ENCODE data around the gene SNX25.

Gene SNX25

DNA sequence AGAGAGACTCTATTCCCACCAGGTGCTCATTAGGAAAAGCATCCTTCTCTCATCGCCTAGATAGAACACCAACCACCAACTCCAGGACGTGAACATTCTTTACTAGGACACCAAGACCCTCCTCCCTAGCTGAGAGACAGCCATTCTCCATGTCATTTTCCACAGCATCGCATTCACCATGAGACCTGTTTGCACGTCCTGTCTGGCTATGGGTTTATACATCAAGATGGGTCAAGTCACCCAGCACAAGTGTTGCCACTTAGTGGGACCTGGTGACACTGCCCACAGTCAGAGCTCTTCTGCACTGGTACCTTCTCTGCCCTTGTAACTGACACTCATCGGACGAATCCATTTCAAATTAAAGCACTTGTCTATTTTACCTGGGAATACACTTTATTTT, 168.9 kb downstream of the SNX25 start:
- no peak for DNase-seq (ENCODE audit: low read depth in 2 of 2)

DNA sequence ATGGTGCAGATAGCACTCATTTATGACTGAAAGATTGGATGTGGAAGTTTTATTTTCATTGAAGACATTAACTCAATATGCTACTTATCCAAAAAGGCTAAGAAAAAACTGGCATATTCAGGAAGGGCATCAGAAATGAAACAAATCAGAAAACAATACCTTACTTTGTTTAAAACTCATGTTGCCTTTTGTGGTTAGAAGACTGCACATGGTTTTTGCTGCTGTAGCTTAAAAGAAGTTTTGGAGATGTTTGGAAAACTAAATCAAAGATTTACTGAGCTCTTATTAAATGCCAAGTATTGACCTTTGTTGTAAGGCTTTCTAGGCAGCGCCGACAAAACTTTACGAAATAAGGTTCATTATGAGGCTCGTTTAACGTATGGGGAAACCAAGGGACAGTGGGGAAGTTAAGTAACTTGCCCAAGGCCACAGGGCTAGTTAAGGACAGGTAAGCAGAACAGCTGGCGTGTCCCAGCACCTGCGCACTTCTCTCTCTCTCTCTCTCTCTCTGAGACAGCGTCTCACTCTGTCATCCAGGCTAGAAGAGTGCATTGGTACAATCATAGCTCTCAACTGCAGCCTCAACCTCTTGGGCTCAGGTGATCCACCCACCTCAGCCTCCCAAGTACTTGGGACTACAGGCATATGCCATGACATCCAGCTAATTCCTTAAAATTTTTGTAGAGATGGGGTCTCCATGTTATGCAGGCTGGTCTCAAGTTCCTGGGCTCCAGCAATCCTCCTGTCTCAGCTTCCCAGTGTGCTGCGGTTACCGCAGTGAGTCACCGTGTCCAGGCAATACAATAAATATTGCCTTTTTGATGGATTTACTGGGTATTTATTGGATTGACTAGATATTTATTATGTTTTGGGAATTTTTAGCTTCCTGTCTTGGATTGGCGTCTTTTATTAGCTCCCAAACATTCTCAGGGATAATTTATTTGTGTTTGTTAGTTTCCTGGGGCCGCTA, 170.2 kb downstream of the SNX25 start:
- DNase-seq (ENCODE audit: low read depth in 2 of 2), result no peak

DNA sequence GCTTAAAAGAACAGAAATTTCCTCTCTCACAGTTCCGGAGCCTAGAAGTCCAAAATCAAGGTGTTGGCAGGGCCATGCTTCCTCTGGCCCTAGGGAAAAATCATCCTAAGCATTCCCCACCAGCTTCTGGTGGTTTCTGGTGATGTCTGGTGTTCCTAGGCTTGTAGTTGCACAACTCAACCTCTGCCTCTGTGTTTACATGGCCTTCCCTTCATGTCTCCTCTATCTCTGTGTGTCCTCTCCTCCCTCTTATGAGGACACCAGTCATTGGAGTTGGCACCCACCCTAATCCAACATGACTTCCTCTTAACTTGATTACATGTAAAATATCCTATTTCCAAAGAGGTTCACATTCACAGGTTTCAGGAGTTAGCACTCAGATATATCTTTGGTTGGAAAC, 170.9 kb downstream of the SNX25 start:
- DNase-seq (ENCODE audit: low read depth in 2 of 2), result no peak

DNA sequence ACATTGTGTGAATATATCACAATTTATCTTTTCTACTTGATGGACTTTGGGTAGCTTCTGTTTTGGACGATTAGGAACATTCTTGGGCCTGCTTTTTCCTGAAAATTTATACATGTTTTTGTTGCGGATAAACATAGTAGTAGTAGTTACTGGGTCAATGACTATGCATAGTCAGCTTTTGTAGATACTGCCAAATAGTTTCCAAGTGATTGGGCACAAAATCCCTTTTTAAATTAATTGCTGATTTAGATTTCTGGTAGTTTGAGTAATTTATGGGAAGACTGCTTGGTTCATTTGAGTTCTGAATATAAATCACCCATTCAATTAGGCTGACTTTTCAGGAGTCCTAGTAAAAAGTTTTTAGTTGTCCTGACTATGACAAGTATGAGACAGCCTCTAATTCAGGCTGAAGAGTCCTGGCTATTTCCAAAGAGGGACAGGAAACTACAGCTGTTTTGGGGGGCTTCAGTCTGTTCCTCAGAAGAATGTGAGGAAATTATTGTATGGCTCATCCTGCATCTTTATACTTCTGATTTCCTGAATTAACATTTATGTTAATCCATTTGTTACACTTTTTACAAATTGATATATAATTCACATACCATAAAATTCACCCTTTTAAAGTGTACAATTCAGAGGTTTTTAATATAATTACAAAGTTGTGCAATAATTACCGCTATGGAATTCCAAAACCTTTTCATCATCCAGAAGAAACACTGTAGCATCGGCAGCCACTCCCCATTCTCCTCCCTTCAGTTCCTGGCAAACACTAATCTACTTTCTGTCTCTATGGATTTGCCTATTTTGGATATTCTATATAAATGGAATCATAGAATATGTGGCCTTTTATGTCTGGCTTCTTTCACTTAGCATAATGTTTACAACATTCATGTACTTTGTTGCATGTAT, 172.1 kb downstream of the SNX25 start:
- DNase-seq (ENCODE audit: low read depth in 2 of 2), result peak in 1 of 2 experiments; percentile 20

DNA sequence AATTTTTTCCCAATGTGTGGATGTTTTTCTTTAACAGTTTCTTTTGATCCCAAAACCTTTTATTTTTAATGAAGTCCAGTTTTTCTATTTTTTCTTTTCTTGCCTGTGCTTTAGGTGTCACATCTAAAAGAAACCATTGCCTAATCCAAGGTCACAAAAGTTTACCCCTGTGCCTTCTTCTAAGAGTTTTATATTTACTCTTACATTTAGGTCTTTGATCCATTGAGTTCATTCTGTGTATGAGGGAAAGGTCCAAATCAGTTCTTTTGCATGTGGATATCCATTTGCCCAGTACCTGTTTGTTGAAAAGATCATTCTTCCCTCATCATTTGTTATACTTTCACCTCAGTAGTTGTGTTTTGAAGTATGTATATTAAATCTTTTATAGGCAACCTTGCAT, 173.4 kb downstream of the SNX25 start:
- no peak for DNase-seq (ENCODE audit: low read depth in 2 of 2)

DNA sequence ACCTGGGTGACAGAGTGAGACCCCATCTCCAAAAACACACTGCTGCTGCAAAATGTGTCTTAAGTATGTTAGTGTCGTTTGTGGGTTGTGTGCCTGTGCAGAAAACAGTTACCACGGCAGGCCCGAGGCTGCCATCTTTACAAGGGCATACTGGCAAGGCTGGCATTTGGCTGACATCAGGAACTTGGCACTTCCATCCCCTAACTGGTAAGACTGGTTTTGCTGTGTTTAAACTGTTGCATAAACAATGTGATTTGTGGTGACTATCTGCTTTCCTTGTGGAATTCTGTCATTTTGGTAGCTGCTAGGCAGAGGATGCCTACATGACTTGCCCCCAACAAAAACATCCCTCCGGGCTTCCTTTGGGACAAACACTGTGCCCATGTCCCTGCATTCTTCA, 174.1 kb downstream of the SNX25 start:
- DNase-seq (ENCODE audit: low read depth in 2 of 2), result no peak

DNA sequence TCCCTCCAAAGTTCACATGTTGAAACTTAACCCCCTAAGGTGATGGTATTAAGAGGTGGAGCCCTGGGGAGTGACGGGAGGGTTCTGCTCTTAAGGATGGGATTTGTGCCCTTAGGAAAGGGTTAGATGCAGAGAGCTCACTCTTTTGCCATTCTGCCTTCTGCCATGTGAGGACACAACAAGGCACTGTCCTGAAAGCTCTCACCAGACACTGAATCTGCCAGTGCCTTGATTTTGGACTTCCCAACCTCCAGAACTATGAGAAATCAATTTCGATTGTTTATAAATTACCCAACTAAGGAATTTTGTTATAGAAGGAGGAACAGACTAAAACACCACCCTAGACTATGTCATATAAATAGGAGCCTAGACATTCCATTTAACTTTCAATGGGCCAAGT, 174.7 kb downstream of the SNX25 start:
- no peak for DNase-seq (ENCODE audit: low read depth in 2 of 2)

DNA sequence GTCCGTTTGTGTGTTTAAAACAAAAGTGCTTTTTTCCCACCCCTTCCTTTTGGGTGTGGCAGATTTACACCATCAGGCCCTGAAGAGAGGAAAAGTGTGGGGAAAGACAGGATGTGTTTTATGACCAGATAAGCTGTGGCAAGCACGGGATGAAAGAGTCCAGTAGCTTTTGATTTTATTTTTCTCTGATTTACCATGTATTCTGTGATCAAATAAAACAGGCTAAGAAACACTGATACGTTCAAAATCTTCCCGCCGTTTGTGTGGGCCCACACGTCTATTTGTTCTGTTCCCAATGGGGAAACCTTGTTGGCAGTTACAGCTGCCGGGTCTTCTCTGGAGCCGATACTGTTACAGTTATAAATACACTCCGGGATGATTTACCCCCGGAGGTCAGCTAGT, 175.5 kb downstream of the SNX25 start:
- DNase-seq (ENCODE audit: low read depth in 2 of 2), result no peak

DNA sequence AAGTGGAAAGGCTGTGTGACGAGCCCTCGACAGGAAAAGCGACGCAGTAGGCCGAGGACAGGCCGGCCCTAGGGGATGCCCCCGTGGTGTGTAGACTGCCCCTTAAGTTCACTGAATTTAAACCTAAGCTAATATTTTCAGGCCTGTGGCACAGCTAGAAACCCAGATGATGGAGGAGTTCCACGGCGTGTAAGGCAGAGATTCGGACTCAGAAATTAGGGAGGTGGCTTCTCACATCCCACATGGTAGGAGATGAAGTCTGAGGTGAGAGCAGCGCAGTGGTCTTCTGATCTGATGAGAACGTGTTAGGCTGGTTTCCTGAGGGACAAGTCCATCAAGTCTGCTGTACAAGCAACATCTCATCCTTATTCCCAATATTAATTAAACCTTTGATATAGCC, 178.6 kb downstream of the SNX25 start:
- DNase-seq (ENCODE audit: low read depth in 2 of 2), result no peak

DNA sequence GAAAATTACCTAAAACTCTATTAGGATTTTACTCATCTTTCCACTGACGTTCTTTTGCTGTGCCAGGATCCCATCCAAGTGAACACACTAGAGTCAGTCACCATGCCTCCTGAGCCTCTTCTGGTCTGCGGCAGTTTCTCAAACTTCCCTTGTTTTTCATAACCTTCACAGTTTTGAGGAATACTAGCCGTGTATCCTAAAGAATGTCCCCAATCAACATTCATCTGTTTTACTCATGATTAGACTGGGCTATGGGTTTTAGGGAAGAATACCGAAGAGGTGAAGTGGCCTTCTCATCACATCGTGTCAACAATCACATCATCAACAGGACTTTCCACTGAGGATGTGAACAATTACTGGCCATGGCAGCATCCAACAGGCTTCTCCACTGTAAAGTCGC, 181.5 kb downstream of the SNX25 start:
- no peak for DNase-seq (ENCODE audit: low read depth in 2 of 2)

DNA sequence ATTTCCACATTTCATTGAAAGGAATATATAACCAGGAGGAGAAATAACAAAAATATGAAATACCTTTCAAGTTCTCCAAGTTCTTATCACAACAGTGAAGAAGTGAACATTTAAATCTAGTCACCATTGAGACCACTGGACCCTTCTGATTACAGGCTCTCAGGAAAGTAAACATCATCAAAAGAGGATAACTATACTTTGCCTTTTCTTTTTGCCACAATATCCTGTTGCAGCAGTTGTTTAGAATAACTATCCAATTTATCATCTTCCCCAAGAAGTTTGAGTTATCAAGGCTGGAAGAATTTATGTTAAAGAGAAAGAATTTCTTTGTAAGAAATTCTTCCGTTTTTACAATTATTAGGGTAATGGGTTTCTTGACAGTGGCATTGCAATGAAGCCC, 182.8 kb downstream of the SNX25 start:
- no peak for DNase-seq (ENCODE audit: low read depth in 2 of 2)

DNA sequence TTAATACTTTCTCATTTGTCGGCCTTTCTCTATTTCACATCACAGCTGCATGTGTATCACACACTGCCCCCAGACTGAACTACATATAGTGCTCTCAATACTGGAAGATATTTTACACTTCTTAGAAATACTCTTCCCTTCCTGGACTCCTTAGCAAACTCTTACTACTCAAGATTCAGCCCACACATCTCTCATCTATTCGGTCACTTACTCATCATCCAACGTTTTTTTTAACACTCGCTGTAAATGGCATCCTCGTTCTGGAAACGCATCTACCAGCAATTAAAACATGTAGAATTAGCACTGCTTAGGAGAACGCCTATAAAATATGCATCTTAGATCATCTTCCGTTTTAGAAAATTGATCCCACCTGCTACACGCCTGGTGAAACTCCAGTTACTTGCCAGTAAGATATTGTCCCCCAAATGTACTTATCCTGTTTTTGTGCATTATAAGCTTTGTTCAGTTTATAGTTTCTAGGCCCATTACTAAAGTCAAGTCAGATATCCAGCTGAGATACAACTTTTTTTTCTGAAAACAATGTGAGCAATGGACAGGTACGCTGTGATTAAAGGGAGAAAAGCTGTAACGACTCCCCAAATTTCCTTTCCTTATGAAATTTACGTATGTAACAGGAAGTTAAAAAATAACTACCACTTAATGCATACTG, 185.3 kb downstream of the SNX25 start:
- no peak for DNase-seq (ENCODE audit: low read depth in 2 of 2)

DNA sequence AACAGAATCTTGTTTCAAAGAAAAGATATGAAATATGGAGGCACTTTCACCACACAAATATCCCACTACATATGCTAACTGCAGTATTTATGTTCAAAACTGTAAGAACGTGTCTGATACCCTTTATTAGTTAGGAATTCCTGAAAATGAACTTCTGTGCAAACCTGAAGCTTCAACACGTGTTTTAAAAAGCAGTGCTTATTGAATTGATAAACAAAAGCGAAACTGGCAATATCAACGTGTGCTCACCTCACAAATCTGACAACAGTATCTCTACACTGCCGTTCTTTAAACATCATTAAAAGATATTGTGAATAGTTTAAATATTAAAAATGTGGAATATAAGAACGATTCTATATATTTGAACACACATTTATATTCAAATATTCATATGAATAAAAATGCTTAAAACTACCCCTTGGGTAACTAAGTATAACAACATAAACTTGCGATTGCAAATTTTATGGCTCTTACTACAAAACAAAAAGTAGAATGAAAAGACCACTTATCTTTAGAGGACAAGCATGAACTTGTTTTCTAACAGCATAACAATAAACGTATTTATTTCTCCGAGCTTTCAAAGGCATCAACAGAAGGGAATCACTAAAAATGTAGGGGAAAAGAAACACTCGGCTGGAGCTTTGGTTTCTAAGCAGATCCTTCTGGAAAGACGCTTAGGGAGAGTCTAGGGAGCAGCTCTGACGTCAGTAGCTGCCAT, 186.0 kb downstream of the SNX25 start, which contains the start of gene LRP2BP:
Gene LRP2BP, minus strand, starts transcription at position 687 of the 718 bp plus-strand sequence. CDS start 17,738 bp downstream, outside the sequence.
- DNase-seq (ENCODE audit: low read depth in 2 of 2), result no peak

DNA sequence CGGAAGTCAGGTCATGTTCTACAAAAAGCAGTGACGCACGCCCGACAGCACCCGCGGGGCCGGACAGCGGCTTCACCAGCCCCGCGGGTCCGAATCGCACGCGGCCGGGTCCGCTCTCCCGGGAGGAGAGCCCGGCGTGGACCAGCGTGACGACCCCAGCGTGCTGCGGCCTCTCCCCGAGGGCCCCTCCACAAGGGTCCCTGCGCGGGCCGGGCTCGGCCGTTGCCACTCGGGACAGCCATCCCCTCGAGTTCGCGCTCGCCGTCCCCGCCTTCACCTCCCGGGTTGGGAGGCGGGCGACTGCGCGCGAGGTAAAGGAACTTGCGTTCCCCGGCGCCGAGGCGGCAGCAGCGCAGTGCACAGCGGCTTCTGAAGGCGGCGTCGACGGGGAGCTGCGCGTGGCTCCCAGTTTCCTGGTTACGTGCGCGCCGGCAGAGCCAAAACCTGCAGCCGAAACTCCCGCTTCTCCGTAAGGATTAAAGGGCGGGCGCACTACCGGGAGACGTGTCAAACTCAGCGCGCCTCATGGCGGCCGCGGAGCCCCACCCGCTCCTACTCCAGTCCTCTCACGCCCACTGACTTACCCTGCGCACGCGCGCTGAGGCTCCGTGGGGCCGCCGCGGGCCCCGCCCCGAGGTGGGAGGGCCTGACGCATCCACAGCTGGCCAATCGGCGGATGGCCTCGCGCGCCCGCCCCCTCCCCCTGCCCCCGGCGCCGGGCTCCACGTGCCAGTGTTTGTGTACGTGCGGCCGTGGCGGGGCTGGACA, 186.7 kb downstream of the SNX25 start:
- peak; percentile 96 for DNase-seq (ENCODE audit: low read depth in 2 of 2)

DNA sequence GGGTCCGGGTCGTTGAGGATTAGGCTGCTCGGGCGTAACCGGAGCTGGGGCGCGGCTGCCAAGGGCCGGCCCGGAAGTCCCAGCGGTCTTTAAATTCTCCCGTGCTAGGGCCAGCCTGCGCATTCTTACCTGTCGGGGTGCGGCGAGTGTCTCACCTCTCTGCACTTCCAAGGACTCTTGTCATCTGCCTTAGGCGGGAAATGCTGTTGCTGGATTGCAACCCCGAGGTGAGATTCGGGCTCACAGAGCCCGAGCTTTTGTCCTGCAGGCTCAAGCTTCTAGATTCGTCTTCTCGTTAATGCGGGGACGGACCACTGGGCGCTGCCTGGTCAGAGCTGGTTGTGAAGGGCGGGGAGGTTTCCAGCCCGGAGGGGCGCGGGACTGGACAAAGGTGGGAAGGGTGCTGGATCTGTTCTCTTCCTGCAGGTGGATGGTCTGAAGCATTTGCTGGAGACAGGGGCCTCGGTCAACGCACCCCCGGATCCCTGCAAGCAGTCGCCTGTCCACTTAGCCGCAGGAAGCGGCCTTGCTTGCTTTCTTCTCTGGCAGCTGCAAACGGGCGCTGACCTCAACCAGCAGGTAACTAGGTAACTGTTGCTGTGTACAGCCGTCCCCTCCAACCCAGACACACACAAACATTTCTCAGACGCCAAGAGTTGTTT, 187.5 kb downstream of the SNX25 start, which contains the start of gene ANKRD37:
Gene ANKRD37, plus strand, starts transcription at position 118 of the 662 bp plus-strand sequence. Its CDS starts 83 bp downstream, at position 201.
- DNase-seq (ENCODE audit: low read depth in 2 of 2), result peak in 1 of 2 experiments; percentile 7

DNA sequence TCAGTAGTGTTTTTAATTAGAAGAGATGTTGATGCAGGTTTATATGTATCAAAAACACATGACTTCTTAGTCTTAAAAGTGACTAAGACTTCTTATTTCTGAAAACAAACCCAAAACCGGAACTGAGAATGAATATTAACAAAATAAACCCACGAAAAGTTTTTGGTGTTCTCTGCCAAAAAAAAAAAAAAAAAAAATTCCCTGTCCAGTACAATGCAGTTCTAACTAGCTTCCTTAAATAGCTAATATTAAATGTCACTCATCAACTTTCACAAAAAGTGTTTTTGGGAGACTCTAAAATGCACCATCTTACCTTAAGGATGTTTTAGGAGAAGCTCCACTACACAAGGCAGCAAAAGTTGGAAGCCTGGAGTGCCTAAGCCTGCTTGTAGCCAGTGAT, 189.2 kb downstream of the SNX25 start:
- DNase-seq (ENCODE audit: low read depth in 2 of 2), result no peak

DNA sequence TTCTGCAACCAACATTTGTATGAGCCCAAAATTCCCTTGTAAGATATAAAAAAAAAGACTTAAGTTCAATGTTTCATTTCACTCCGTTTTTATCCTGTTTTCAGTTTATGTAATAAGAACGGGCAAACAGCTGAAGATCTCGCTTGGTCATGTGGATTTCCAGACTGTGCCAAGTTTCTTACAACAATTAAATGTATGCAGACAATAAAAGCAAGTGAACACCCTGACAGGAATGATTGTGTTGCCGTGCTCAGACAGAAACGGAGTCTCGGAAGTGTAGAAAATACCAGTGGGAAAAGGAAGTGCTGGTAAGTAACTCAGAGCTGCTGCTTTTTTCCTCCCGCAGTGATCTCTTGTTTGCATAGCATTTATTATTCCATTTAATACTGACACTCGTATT, 190.1 kb downstream of the SNX25 start:
- no peak for DNase-seq (ENCODE audit: low read depth in 2 of 2)

DNA sequence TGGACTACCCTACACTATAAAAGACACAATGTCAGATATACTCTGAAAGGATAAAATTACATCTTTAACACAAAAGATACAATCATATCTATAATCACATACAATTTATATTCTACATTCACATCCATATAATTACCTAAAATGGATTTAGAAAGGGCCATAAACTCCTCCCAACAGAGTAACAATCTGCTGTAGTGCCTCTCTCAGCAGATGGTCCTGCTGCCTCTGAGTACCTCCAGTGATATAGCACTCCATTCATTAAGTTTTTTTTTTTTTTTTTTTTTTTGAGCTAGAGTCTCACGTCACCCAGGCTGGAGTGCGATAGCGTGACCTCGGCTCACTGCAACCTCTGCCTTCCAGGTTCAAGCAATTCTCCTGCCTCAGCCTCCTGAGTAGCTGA, 194.6 kb downstream of the SNX25 start:
- no peak for DNase-seq (ENCODE audit: low read depth in 2 of 2)

DNA sequence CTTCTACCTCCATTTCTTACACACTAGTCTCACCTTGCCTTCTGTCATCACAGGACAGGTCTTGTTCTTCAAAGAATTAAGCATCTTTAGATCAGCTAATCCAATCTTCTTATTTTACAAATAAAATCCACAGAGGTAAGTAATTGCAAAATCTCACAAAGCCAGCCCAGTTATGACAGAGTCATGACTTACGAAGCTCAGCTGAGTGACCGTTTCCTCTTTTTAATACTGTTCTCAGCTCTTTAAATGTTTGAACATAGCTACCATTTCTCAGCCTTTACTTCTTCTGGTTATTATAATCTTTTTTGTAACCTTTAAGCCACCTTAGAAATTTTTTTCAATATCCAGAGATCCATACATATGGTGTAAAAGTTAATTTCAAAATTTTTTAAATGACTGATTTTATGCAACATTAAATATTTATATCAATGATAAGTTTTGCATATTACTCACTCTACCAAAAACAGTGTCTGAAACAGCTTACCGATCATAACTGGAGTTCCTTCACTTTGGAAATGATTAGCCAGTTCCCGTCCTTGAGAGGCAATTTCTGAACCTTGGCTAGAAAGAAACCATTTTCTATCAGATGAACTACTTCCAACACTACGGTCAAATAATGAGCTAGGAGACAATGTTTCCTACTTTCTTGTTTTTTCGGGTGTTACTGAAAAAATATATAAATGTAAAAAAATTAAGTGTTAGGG, 196.1 kb downstream of the SNX25 start:
- no peak for DNase-seq (ENCODE audit: low read depth in 2 of 2)

Data from fibroblast of skin of left quadriceps (primary cell).